Upper lobe of left lung (tissue), 6 donors: ENCODE measurements around the gene RHCE. TPM values are rescaled to one million over a fixed set of nuclear protein-coding genes. Genes with fewer than 3 reads are reported as not detected.
"Not testable (repeated sequence)": the region's sequence is repeated elsewhere in the genome, so short reads cannot be mapped to it uniquely, and the experiment has no call there.

ENCODE experiments used
- ATAC-seq, 2 donors: fragments of 200-7000 bp; cut with Tn5 transposase; one replicate each; pipeline ENCODE4 v1.9.1; 2022; ENCODE audit warnings: mild to moderate bottlenecking in 2 of 2, moderate library complexity in 2 of 2; ENCODE audit not compliant: low FRiP score in 2 of 2
- DNase-seq, 2 donors: peaks; one replicate each; pipeline ENCODE4 v3.0.0-alpha.2; 2019 to 2020
- H3K27ac ChIP-seq, 4 donors: fragments of 200-600 bp; sonication (generic); one replicate each; pipeline ENCODE4 v1.5.1; 2016 to 2019
- H3K27me3 ChIP-seq, 4 donors: fragments of 200-600 bp; sonication (generic); one replicate each; pipeline ENCODE4 v1.5.1; 2017 to 2019
- H3K36me3 ChIP-seq, 4 donors: fragments of 200-600 bp; sonication (generic); one replicate each; pipeline ENCODE4 v1.5.1; 2016 to 2019
- H3K4me1 ChIP-seq, 4 donors: fragments of 200-600 bp; sonication (generic); one replicate each; pipeline ENCODE4 v1.5.1; 2018 to 2019
- H3K4me3 ChIP-seq, 4 donors: fragments of 200-600 bp; sonication (generic); one replicate each; pipeline ENCODE4 v1.5.1; 2017 to 2019; ENCODE audit warnings: mild to moderate bottlenecking in 2 of 4, moderate library complexity in 1 of 4
- H3K9me3 ChIP-seq, 4 donors: fragments of 200-600 bp; sonication (generic); one replicate each; pipeline ENCODE4 v1.5.1; 2018 to 2019
- WGBS, 2 donors: methylation state at CpG; one replicate each; pipeline ENCODE4 v1.1.5; 2017 to 2018; 5-methylcytosine and 5-hydroxymethylcytosine counted together
- total RNA-seq, 6 donors: library from RNA; depleted of rRNA in 4 of 6; stranded (reverse); fragments of >200 nt in 4 of 6; gene quantifications; one replicate each; pipeline versions ENCODE4 v1.1.0 to v1.2.1, GENCODE V29; 2016 to 2021
- donor health status: DM: no; HTN: no; CAD: no; lungs with moderate emphysema.
- donor health status: DM: no; HTN: yes; CAD: no; lungs with severe emphysema.

RHCE gene
- total RNA-seq, 6 donors from 2014 or later: 0.34 to 2.4 (median 2.1) TPM; not detected in 1

GRCh38 chr1:25329336-25329735 is 91.3 kb downstream of the RHCE start:
- H3K4me1 ChIP-seq: peaks cover 0 to 10% (median 7%) of the 10 kb centered on the region in 4 donors
- ATAC-seq, H3K9me3 ChIP-seq, H3K36me3 ChIP-seq, H3K4me3 ChIP-seq, H3K27me3 ChIP-seq, DNase-seq: not testable (repeated sequence)
- H3K27ac ChIP-seq: peak overlapping the region in 1 of 4 donors; percentile 30
- WGBS, 2 donors: 96 to 100% methylated on average over 5 of the region's 5 CpGs

DNA sequence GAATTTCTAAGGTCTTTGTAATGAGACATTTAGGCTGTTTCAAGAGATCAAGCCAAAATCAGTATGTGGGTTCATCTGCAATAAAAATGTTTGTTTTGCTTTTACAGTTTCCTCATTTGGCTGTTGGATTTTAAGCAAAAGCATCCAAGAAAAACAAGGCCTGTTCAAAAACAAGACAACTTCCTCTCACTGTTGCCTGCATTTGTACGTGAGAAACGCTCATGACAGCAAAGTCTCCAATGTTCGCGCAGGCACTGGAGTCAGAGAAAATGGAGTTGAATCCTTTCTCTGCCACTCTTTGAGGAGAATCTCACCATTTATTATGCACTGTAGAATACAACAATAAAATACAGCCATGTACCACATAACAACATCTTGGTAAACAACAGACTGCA is 91.8 kb downstream of the RHCE start:
- not testable (repeated sequence) for H3K27me3 ChIP-seq, DNase-seq, H3K27ac ChIP-seq, H3K4me3 ChIP-seq, ATAC-seq, H3K36me3 ChIP-seq, H3K9me3 ChIP-seq
- H3K4me1 ChIP-seq: peaks cover 0 to 10% (median 7%) of the 10 kb centered on the region in 4 donors
- WGBS, 2 donors: 75 to 91% methylated on average over 4 of the region's 4 CpGs

DNA sequence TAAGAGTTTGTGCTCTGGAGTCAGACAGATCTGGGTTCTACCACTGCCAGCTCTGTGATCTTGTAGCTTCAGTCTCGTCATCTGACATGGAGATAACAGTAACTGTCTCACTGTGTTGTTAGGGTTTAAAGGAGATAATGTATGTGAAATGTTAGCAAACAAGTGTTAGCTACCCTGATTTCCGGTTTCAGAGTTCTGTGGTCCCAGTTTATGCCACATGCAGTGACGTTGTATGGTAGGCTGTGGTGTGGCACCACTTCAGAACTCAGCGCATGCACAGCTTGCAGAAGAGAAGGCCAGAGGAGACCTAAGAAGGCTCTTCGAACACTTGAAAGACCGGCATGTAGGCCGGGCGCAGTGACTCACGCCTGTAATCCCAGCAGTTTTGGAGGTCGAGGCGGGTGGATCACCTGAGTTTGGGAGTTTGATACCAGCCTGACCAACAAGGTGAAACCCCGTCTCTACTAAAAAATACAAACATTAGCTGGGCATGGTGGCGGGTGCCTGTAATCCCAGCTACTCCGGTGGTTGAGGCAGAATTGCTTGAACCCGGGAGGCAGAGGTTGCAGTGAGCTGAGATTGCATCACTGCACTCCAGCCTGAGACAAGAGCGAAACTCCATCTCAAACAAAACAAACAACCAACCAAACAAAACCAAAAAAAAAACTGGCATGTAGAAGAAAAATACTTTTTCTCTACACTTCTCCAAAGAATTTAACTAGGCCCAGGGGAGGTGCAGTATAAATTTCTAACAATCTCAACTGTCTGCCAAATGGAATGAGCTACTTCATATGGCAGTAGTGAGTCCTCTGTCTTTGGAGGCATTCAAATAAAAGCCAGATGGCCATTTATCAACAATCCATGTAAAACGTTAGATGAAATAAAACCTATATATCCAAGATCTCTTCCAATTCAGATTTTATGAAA is 92.5 kb downstream of the RHCE start:
- H3K4me1 ChIP-seq: peaks cover 0 to 10% (median 7%) of the 10 kb centered on the region in 4 donors
- WGBS, 2 donors: no CpG with 5 or more reads among the region's 17 CpGs
- not testable (repeated sequence) for H3K9me3 ChIP-seq, H3K27me3 ChIP-seq, H3K4me3 ChIP-seq, H3K36me3 ChIP-seq, ATAC-seq, H3K27ac ChIP-seq, DNase-seq

- H3K27ac ChIP-seq, DNase-seq, H3K36me3 ChIP-seq, H3K4me3 ChIP-seq, H3K4me1 ChIP-seq, H3K9me3 ChIP-seq, H3K27me3 ChIP-seq, ATAC-seq: not testable (repeated sequence)
- WGBS, 2 donors: 100% methylated on average over 2 to 3 of the region's 3 CpGs
Measured at GRCh38 chr1:25324407-25324806, 96.2 kb downstream of the RHCE start.

GRCh38 chr1:25322127-25322526 is 98.5 kb downstream of the RHCE start:
- H3K27me3 ChIP-seq, DNase-seq, H3K4me1 ChIP-seq, H3K4me3 ChIP-seq, ATAC-seq, H3K36me3 ChIP-seq, H3K27ac ChIP-seq, H3K9me3 ChIP-seq: not testable (repeated sequence)
- 87 to 90% methylated on average over 9 of the region's 9 CpGs for WGBS, 2 donors

- ATAC-seq: peak in 1 of 2 donors; percentile 68
- H3K4me3 ChIP-seq: not testable (repeated sequence)
Measured at GRCh38 chr1:25320314-25320938, 100.2 kb downstream of the RHCE start.

GRCh38 chr1:25312806-25313470 is 107.7 kb downstream of the RHCE start:
- H3K4me3 ChIP-seq, H3K27me3 ChIP-seq, H3K27ac ChIP-seq, H3K9me3 ChIP-seq, H3K36me3 ChIP-seq, H3K4me1 ChIP-seq, DNase-seq, ATAC-seq: not testable (repeated sequence)

More at GRCh38 chr1:25320314-25320938, 100.2 kb downstream of the RHCE start:
- H3K27me3 ChIP-seq, H3K36me3 ChIP-seq, H3K9me3 ChIP-seq, DNase-seq, H3K4me1 ChIP-seq, H3K27ac ChIP-seq: not testable (repeated sequence)
- WGBS, 2 donors: 89 to 92% methylated on average over 9 of the region's 9 CpGs

Other genes with a start within 250 kb of the RHCE start
- 10 to 100 TPM; 21.9 to 66.5 (median 39.5) TPM for gene SYF2, start 188.3 kb downstream of the RHCE start, total RNA-seq
- 100 to 1,000 TPM in 5 of 6 donors, 10 to 100 TPM in 1; 62.0 to 563 (median 161) TPM for gene RSRP1, start 173.4 kb downstream of the RHCE start, total RNA-seq
- 1 to 10 TPM in 1 of 6 donors, under 1 TPM in 1, not detected in 4; 0.15 to 1.0 TPM for gene RHD, start 148.3 kb downstream of the RHCE start, total RNA-seq
- 100 to 1,000 TPM in 3 of 6 donors, 10 to 100 TPM in 3; 27.1 to 113 (median 96.5) TPM for gene TMEM50A, start 82.5 kb downstream of the RHCE start, total RNA-seq
- gene MACO1, start 10.1 kb upstream of the RHCE start, total RNA-seq: 10 to 100 TPM; 12.6 to 27.2 (median 16.9) TPM
- gene LDLRAP1, start 122.8 kb upstream of the RHCE start, total RNA-seq: 10 to 100 TPM; 16.7 to 36.1 (median 30.5) TPM
- 10 to 100 TPM in 4 of 6 donors, 1 to 10 TPM in 2; 5.3 to 32.5 (median 16.2) TPM for gene MAN1C1, start 196.0 kb upstream of the RHCE start, total RNA-seq